Peyer's patch (tissue), 4 donors: ENCODE data around the gene CACNA2D4. TPM values are rescaled to one million over a fixed set of nuclear protein-coding genes. Genes with fewer than 3 reads are reported as not detected.

Source experiments
- DNase-seq, 3 donors: peaks; one replicate each; pipeline ENCODE4 v3.0.0-alpha.2; 2017 to 2019
- H3K27ac ChIP-seq, 4 donors: fragments of 200-600 bp; sonication (generic); one replicate each; pipeline ENCODE4 v1.5.1; 2016 to 2019
- H3K27me3 ChIP-seq, 2 donors: fragments of 200-600 bp; sonication (generic); one replicate each; pipeline ENCODE4 v1.5.1; 2019
- H3K36me3 ChIP-seq, 3 donors: fragments of 200-600 bp; sonication (generic); one replicate each; pipeline ENCODE4 v1.5.1; 2016 to 2019
- H3K4me1 ChIP-seq, 4 donors: fragments of 200-600 bp; sonication (generic); one replicate each; pipeline ENCODE4 v1.5.1; 2016 to 2019
- H3K4me3 ChIP-seq, 4 donors: fragments of 200-600 bp; sonication (generic); 1 replicate in 3 of 4; 2 replicates in 1 of 4; pipeline ENCODE4 v1.5.1; 2016 to 2019; ENCODE audit warnings: mild to moderate bottlenecking in 1 of 4
- H3K9me3 ChIP-seq, 4 donors: fragments of 200-600 bp; sonication (generic); one replicate each; pipeline ENCODE4 v1.5.1; 2016 to 2019; ENCODE audit warnings: mild to moderate bottlenecking in 1 of 4
- CTCF ChIP-seq, 6 experiments: fragments of 450-650 bp in 4 of 6; fragments of 200-600 bp in 2 of 6; sonication (generic) in 1 of 6; IDR thresholded peaks; one replicate each; pipeline ENCODE4 v1.5.1; 2017 to 2019; ENCODE audit warnings: antibody characterized with exemption in 6 of 6, mild to moderate bottlenecking in 3 of 6, moderate library complexity in 1 of 6
- POLR2A ChIP-seq, 2 donors: fragments of 450-650 bp; IDR thresholded peaks; one replicate each; pipeline ENCODE4 v1.5.1; 2017; ENCODE audit warnings: antibody characterized with exemption in 2 of 2, mild to moderate bottlenecking in 2 of 2, moderate library complexity in 2 of 2
- total RNA-seq, 4 donors: library from RNA; depleted of rRNA; stranded (reverse); fragments of >200 nt; gene quantifications; one replicate each; pipeline ENCODE4 v1.1.0, GENCODE V29; 2016

CACNA2D4 gene
- total RNA-seq, 4 donors from 2014 or later = 9.5 to 19.3 (median 12.3) TPM

GRCh38 chr12:1801303-1801975, 117.0 kb downstream of the CACNA2D4 start:
- Histone ChIP-seq H3K27ac (no peak overlapping the region), H3K4me1 (peaks cover 0 to 6% (median 3%) of the 10 kb centered on the region in 4 donors), H3K27me3 (no peaks in the 10 kb centered on the region), H3K36me3 (no peaks in the 10 kb centered on the region), H3K9me3 (no peaks in the 10 kb centered on the region), H3K4me3 (no peak overlapping the region)
- DNase-seq = peak in 1 of 3 donors; percentile 34
- no peak for TF ChIP-seq POLR2A (IDR thresholded peaks at IDR 0.05)
- TF ChIP-seq CTCF (IDR thresholded peaks at IDR 0.05) = no peak

- peaks cover 0 to 9% (median 5%) of the 10 kb centered on the region in 4 donors for H3K4me1 ChIP-seq
Measured at GRCh38 chr12:1800401-1801302, 117.8 kb downstream of the CACNA2D4 start.

GRCh38 chr12:1799882-1800400, 118.5 kb downstream of the CACNA2D4 start:
- peak; percentile 14 to 43 (median 40) for DNase-seq
- Histone ChIP-seq H3K9me3 (no peaks in the 10 kb centered on the region), H3K36me3 (no peaks in the 10 kb centered on the region), H3K4me1 (peaks cover 0 to 15% (median 7%) of the 10 kb centered on the region in 4 donors), H3K27ac (no peak overlapping the region), H3K27me3 (no peaks in the 10 kb centered on the region), H3K4me3 (no peak overlapping the region)
- TF ChIP-seq POLR2A (IDR thresholded peaks at IDR 0.05) (no peak), CTCF (IDR thresholded peaks at IDR 0.05) (no peak)

More at GRCh38 chr12:1800401-1801302, 117.8 kb downstream of the CACNA2D4 start:
- Histone ChIP-seq H3K9me3 (no peaks in the 10 kb centered on the region), H3K27ac (no peak overlapping the region), H3K27me3 (no peaks in the 10 kb centered on the region), H3K36me3 (no peaks in the 10 kb centered on the region), H3K4me3 (no peak overlapping the region)
- TF ChIP-seq CTCF (IDR thresholded peaks at IDR 0.05) = peak in 3 of 6 experiments; percentile 55 to 69 (median 58)
- no peak for TF ChIP-seq POLR2A (IDR thresholded peaks at IDR 0.05)
- peak; percentile 18 to 75 (median 48) for DNase-seq

- TF ChIP-seq CTCF (IDR thresholded peaks at IDR 0.05) (no peak), POLR2A (IDR thresholded peaks at IDR 0.05) (no peak)
- DNase-seq = peak; percentile 16 to 46 (median 34)
- no peak overlapping the region for H3K27ac ChIP-seq
- no peaks in the 10 kb centered on the region for H3K27me3 ChIP-seq
- peaks cover 0 to 17% (median 6%) of the 10 kb centered on the region in 4 donors for H3K4me1 ChIP-seq
- H3K9me3 ChIP-seq = no peaks in the 10 kb centered on the region
- H3K36me3 ChIP-seq = no peaks in the 10 kb centered on the region
- H3K4me3 ChIP-seq = no peak overlapping the region
Measured at GRCh38 chr12:1799051-1799881, 119.2 kb downstream of the CACNA2D4 start.

GRCh38 chr12:1798641-1799020, 119.8 kb downstream of the CACNA2D4 start:
- Histone ChIP-seq H3K27ac (no peak overlapping the region), H3K36me3 (no peaks in the 10 kb centered on the region), H3K4me1 (peaks cover 0 to 17% (median 6%) of the 10 kb centered on the region in 4 donors), H3K27me3 (no peaks in the 10 kb centered on the region), H3K4me3 (no peak overlapping the region), H3K9me3 (no peaks in the 10 kb centered on the region)
- TF ChIP-seq CTCF (IDR thresholded peaks at IDR 0.05) = no peak
- TF ChIP-seq POLR2A (IDR thresholded peaks at IDR 0.05) = no peak
- DNase-seq = peak in 2 of 3 donors; percentile 43 to 51
